Astrocyte (in vitro differentiated cells and primary cell): Measurements from ENCODE around the gene PLB1.

Source experiments
- CTCF ChIP-seq: IDR thresholded peaks from 2 replicates; pipeline ENCODE4 v1.5.1; 2011; ENCODE audit warnings: low read depth, mild to moderate bottlenecking, inconsistent platforms, low read length, moderate library complexity; ENCODE audit not compliant: insufficient read depth
- EZH2 ChIP-seq: IDR thresholded peaks from 2 replicates; pipeline ENCODE4 v1.6.1; 2012; ENCODE audit warnings: mild to moderate bottlenecking, low read length, inconsistent platforms; ENCODE audit not compliant: insufficient read depth

- TF ChIP-seq CTCF (peak; percentile 20), EZH2 (no peak)
These were observed 125.6 kb downstream of the PLB1 start for GRCh38 chr2:28621172-28622100.
